Spinal cord (tissue), 10 donors: ENCODE data around the gene SAP30L. TPM values are rescaled to one million over a fixed set of nuclear protein-coding genes. Genes with fewer than 3 reads are reported as not detected.

Experiments used
- DNase-seq, 6 donors: peaks; one replicate each; pipeline versions ENCODE4 v3.0.0 to v3.0.0-alpha.2; 2013 to 2015; ENCODE audit warnings: low spot score in 6 of 6, low read depth in 4 of 6
- H3K27ac ChIP-seq: one replicate; pipeline ENCODE4 v1.5.1; 2013; ENCODE audit warnings: low read depth, low read length, control low read depth
- H3K27me3 ChIP-seq: one replicate; pipeline ENCODE4 v1.6.1; 2013; ENCODE audit warnings: low read length; ENCODE audit not compliant: control insufficient read depth, insufficient read depth
- H3K36me3 ChIP-seq: one replicate; pipeline ENCODE4 v1.6.1; 2013; ENCODE audit warnings: low read length; ENCODE audit not compliant: control insufficient read depth, insufficient read depth
- H3K4me1 ChIP-seq: one replicate; pipeline ENCODE4 v1.6.1; 2013; ENCODE audit warnings: low read length; ENCODE audit not compliant: control insufficient read depth, insufficient read depth
- H3K4me3 ChIP-seq: one replicate; pipeline ENCODE4 v1.5.1; 2013; ENCODE audit warnings: low read depth, low read length, control low read depth
- H3K9me3 ChIP-seq: one replicate; pipeline ENCODE4 v1.6.1; 2013; ENCODE audit warnings: low read length; ENCODE audit not compliant: control insufficient read depth, insufficient read depth
- WGBS: methylation state at CpG from one replicate; pipeline ENCODE4 v1.1.5; 2013; ENCODE audit warnings: missing lambda C conversion rate; ENCODE audit not compliant: insufficient coverage; 5-methylcytosine and 5-hydroxymethylcytosine counted together
- long read RNA-seq, 4 donors: transcript quantifications; one replicate each; lab custom pipeline, GENCODE V29; 2026
- polyA plus RNA-seq, 2 donors: library from polyadenylated mRNA; unstranded; fragments of 120-200 nt; gene quantifications; one replicate each; pipeline ENCODE4 v1.2.1, GENCODE V29; 2013; ENCODE audit not compliant: insufficient read length in 2 of 2
- total RNA-seq, 2 donors: library from RNA; depleted of rRNA in 1 of 2; stranded (reverse); fragments of 120-200 nt in 1 of 2; fragments of >200 nt in 1 of 2; gene quantifications; one replicate each; pipeline versions ENCODE4 v1.2.3 to v1.2.4, GENCODE V29; 2013 to 2014
- donor health status: healthy.

SAP30L gene, protein sequence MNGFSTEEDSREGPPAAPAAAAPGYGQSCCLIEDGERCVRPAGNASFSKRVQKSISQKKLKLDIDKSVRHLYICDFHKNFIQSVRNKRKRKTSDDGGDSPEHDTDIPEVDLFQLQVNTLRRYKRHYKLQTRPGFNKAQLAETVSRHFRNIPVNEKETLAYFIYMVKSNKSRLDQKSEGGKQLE
- 10 to 100 TPM; 30.3 to 35.5 TPM for total RNA-seq
- 10 to 100 TPM; 29.0 to 39.3 TPM for polyA plus RNA-seq
- long read RNA-seq, donor 1, full-length matches to known transcripts: 27 of 27 reads
- long read RNA-seq, donor 1, partial matches to known transcripts: 0 of 27 reads
- long read RNA-seq, donor 1, other reads (novel, unspliced or antisense): 0 of 27 reads
- long read RNA-seq, donor 2, full-length matches to known transcripts: 4 of 4 reads
- long read RNA-seq, donor 2, partial matches to known transcripts: 0 of 4 reads
- long read RNA-seq, donor 2, other reads (novel, unspliced or antisense): 0 of 4 reads
- long read RNA-seq, donor 3, full-length matches to known transcripts: 13 of 13 reads
- long read RNA-seq, donor 3, partial matches to known transcripts: 0 of 13 reads
- long read RNA-seq, donor 3, other reads (novel, unspliced or antisense): 0 of 13 reads
- long read RNA-seq, donor 4, full-length matches to known transcripts: 19 of 19 reads
- long read RNA-seq, donor 4, partial matches to known transcripts: 0 of 19 reads
- long read RNA-seq, donor 4, other reads (novel, unspliced or antisense): 0 of 19 reads

GRCh38 chr5:154445422-154446194 is at the start of gene SAP30L:
TSS of gene SAP30L (plus strand) at chr5:154445997. CDS start at chr5:154446605, 608 bp downstream.
- DNase-seq: peak; percentile 85 to 98 (median 91)
- peak within 1 kb of the TSS; percentile 69 for H3K27ac ChIP-seq
- WGBS: under 1% methylated on average over 70 of the region's 70 CpGs

DNA sequence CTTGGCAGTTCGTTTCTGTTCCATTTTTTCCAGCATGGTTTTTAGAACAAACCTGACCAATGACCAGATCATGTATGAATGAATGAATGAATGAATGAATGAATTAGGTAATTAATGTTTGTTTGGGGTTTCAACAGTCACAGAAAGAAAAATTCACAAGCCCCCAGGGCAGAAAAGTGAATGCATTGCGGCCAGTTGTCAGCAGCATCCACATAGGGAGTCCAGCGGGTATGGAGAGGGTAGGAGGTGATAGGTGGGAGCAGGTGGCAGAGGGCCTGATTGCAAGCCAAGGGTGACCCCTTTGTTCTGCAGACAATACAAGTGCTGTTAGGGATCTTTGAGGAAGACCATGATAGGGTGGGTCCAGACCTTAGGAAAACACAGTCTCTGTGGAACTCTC is 49.7 kb upstream of the SAP30L start:
- H3K4me1 ChIP-seq: peaks cover 13% of the 10 kb centered on the region
- no peaks in the 10 kb centered on the region for H3K9me3 ChIP-seq
- H3K4me3 ChIP-seq: no peak overlapping the region
- H3K36me3 ChIP-seq: peaks cover 3% of the 10 kb centered on the region
- no peak for DNase-seq
- WGBS: 100% methylated on average over 2 of the region's 3 CpGs
- no peaks in the 10 kb centered on the region for H3K27me3 ChIP-seq
- H3K27ac ChIP-seq: no peak overlapping the region

More at GRCh38 chr5:154445422-154446194, at the start of gene SAP30L:
- H3K4me3 ChIP-seq: peak within 1 kb of the TSS; percentile 64
- H3K36me3 ChIP-seq: no peaks in the 10 kb centered on the region
- H3K4me1 ChIP-seq: peaks cover 16% of the 10 kb centered on the region
- no peaks in the 10 kb centered on the region for H3K9me3 ChIP-seq
- no peaks in the 10 kb centered on the region for H3K27me3 ChIP-seq

GRCh38 chr5:154397652-154398406 is 48.0 kb upstream of the SAP30L start:
- peaks cover 6% of the 10 kb centered on the region for H3K36me3 ChIP-seq
- peaks cover 17% of the 10 kb centered on the region for H3K4me1 ChIP-seq
- peak in 2 of 6 donors; percentile 18 to 30 for DNase-seq
- 47% methylated on average over 7 of the region's 10 CpGs for WGBS
- H3K9me3 ChIP-seq: no peaks in the 10 kb centered on the region
- H3K4me3 ChIP-seq: no peak overlapping the region
- H3K27me3 ChIP-seq: no peaks in the 10 kb centered on the region
- H3K27ac ChIP-seq: no peak overlapping the region

DNA sequence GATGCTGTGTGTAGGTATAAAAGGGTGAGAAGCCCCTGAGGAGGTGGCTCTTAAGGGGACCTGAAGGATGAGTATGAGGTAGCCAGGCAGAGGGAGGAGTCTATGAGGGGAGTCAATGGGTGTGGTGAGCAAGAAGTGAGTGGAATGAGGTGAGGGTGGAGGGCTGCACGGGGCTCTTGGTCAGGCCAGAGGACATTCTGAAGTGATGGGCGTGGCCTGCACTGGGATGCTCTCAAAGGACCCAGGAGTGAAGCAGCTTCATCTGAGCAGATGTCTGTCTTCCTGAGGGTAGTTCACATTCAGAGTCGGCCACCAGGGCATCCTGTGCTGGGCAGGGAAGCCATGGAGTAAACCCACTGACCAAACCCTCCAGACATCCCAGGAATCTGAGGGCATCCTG is 45.1 kb upstream of the SAP30L start:
- WGBS: 89% methylated on average over 3 of the region's 3 CpGs
- H3K27ac ChIP-seq: no peak overlapping the region

DNA sequence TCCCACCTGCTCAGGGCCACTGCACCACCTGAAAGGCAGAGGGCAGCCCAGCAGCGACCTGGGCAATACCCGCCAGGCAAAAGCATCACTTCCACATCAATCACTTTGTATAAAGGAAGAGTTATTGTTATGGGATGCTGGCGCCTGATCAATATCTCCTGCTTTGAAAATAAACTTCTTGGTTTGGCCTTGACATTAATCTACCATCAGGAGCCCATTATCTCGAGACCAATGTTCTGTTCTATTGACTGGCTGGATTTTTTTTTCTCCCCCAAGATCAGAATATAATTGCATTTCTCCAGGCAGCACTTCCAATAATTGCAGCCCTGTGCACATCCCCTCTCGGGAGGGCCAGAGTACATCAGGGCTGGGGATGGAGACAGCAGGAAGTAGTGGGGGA is 44.4 kb upstream of the SAP30L start:
- 33% methylated on average over 1 of the region's 5 CpGs for WGBS
- Histone ChIP-seq H3K27ac (no peak overlapping the region), H3K27me3 (peaks cover 2% of the 10 kb centered on the region), H3K4me3 (no peak overlapping the region), H3K4me1 (peaks cover 20% of the 10 kb centered on the region), H3K36me3 (peaks cover 6% of the 10 kb centered on the region), H3K9me3 (no peaks in the 10 kb centered on the region)
- no peak for DNase-seq

More for the DNA sequence above, 45.1 kb upstream of the SAP30L start:
- no peak for DNase-seq
- no peaks in the 10 kb centered on the region for H3K9me3 ChIP-seq
- H3K27me3 ChIP-seq: peaks cover 2% of the 10 kb centered on the region
- no peak overlapping the region for H3K4me3 ChIP-seq
- peaks cover 6% of the 10 kb centered on the region for H3K36me3 ChIP-seq
- H3K4me1 ChIP-seq: peaks cover 20% of the 10 kb centered on the region

DNA sequence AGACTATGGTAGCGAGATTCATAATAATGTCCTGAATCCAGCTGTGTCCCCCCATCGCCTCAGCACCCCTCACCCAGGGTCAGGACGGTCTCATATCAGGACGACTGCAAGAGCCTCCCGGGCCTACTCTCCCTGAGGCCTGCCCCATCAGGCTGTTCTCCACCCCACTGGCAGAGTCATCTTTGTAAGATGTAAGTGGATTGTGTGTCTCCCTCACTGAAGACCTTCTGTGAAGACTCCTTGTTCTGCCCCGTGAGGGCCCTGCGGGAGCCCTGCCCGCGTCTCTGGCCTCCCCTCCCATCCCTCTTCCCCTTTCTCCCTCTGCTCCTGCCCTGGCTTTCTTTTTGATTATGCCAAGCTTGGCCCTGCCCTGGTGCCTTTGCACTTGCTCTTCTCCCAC is 43.9 kb upstream of the SAP30L start:
- Histone ChIP-seq H3K27me3 (peaks cover 2% of the 10 kb centered on the region), H3K27ac (no peak overlapping the region), H3K36me3 (peaks cover 6% of the 10 kb centered on the region), H3K4me1 (peaks cover 20% of the 10 kb centered on the region), H3K9me3 (no peaks in the 10 kb centered on the region), H3K4me3 (no peak overlapping the region)
- 78% methylated on average over 5 of the region's 9 CpGs for WGBS
- no peak for DNase-seq

- peaks cover 2% of the 10 kb centered on the region for H3K27me3 ChIP-seq
- no peak overlapping the region for H3K27ac ChIP-seq
- no peaks in the 10 kb centered on the region for H3K9me3 ChIP-seq
- peaks cover 6% of the 10 kb centered on the region for H3K36me3 ChIP-seq
- H3K4me1 ChIP-seq: peaks cover 18% of the 10 kb centered on the region
- 93% methylated on average over 9 of the region's 10 CpGs for WGBS
- H3K4me3 ChIP-seq: no peak overlapping the region
- no peak for DNase-seq
Observed at GRCh38 chr5:154402611-154403010, 43.2 kb upstream of the SAP30L start.

GRCh38 chr5:154403234-154403633 is 42.6 kb upstream of the SAP30L start:
- H3K9me3 ChIP-seq: no peaks in the 10 kb centered on the region
- peaks cover 17% of the 10 kb centered on the region for H3K4me1 ChIP-seq
- 94% methylated on average over 3 of the region's 4 CpGs for WGBS
- H3K27ac ChIP-seq: no peak overlapping the region
- H3K4me3 ChIP-seq: no peak overlapping the region
- no peak for DNase-seq
- peaks cover 6% of the 10 kb centered on the region for H3K36me3 ChIP-seq
- H3K27me3 ChIP-seq: peaks cover 2% of the 10 kb centered on the region
